GM18508 (cell line): ENCODE results near the gene SSTR3.

Experiments
- ATAC-seq: cut with Tn5 transposase; IDR thresholded peaks from one replicate; pipeline ENCODE4 v1.9.1; 2021; ENCODE audit warnings: moderate number of reproducible peaks; ENCODE audit not compliant: insufficient read depth, unreplicated experiment

Gene SSTR3

DNA sequence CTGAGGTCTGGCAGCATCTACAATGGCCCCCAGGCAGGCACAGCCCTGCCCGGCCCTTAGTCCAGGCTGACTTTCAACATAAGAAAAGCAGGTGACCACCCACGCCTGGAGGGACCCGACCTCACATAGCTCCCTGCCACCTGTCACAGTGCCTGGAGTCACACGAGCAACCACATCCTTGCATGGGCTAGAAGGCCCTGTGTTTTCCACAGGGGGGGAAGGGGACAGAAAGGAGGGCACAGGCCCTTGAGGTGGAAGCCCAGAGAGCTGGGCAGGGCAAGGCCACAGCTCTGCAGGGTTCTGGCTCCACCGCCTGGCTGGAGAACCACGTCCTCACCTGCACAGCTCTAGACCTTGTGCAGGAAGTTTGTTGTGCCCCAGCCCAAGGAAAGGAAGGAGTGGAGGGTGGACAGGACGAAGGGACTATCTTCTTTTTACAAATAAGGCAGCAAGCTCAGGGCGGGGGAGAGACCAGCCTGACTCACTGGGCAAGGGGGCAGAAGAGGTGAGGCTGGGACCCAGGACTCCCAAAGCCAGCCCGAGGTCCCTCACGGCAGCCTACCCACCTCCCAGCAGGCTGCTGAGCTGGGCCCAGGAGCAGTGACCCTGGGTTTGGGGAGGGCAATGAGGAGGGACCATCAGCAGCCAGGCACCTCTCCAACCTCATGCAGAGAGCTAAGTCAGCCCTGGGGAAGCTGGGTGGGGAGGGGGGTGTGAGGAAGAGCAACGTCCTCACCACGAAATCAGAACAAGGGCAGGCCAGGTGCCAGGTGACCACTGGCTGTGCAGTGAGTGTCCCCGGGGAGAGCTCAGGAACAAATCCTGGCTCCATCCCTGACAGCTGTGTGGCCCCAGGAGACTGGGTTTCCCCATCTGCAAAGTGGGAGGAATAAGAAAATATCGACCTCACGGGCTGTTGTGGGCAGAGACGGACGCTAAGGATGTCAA is 28.6 kb downstream of the SSTR3 start:
- no peak for ATAC-seq

DNA sequence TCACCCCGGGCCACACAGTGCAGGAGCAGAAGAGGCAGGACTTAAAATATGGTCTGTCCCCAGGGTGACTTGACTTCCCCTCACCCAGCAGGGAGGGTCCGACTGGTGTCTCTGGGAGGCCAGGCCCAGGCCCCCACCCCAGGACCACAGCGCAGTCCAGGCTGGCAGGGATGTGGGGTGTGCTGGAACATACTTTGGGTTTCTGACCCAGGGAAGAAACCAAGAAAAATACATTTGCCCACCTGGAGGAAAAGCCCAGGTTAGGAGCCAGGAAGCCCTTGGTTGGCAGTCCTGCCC is 29.4 kb downstream of the SSTR3 start:
- ATAC-seq, result no peak

DNA sequence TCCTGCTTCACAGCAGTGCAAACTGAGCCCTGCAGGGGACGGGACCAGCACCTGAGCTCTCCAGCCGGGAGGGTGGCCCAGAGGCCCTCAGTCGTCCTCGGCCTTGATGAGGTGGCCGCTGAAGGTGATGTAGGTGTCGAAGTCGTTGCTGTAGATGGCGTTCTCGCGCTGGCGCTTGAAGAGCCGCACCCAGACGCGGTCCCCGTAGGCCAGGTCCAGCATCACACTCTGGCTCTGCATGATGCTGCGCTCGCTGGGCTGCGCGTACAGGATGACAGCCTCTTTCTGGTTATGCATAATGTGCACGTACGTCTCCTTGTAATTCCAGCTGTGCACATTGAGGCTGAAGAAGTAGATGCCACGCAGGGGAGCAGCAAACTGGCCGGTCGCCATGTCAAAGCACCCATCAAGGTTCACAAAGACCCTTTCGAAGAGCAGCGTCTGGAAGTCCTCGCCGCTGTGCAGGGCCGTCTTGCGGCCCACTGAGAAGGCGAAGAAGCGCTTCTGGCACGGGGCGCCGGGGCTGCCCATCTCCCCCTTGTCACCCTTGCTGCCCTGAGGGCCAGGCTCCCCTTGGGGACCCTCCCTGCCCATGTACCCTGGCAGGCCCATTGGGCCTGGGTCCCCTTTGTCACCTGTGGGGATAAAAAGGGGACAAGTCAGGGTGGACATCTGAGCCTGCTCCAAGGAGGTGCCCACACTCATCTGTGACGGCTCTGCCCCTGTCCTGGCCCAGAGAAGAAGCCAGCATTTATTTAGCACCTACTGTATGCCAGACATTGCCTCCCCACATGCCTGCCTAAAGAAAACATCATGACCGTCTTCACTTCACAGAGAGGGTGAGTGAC is 30.0 kb downstream of the SSTR3 start:
- ATAC-seq, result no peak

DNA sequence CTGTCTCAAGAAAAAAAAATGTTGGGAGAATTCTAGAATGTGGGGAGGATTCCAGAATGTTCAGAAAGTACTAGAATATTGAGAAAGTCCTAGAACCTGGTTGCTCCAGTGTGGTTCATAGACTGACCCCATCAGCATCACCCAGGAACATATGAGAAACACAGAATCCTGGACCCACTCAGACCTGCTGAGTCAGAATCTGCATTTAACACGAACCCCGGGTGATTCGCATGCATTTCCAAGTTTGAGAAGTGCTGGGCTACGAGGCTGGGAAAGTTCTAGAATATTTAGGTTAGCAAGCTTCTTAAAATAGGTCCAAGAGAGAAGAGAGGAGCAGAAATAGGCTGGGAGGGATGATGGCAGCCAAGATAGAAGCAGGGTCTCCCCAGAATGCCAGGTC is 30.6 kb downstream of the SSTR3 start:
- ATAC-seq, result no peak

DNA sequence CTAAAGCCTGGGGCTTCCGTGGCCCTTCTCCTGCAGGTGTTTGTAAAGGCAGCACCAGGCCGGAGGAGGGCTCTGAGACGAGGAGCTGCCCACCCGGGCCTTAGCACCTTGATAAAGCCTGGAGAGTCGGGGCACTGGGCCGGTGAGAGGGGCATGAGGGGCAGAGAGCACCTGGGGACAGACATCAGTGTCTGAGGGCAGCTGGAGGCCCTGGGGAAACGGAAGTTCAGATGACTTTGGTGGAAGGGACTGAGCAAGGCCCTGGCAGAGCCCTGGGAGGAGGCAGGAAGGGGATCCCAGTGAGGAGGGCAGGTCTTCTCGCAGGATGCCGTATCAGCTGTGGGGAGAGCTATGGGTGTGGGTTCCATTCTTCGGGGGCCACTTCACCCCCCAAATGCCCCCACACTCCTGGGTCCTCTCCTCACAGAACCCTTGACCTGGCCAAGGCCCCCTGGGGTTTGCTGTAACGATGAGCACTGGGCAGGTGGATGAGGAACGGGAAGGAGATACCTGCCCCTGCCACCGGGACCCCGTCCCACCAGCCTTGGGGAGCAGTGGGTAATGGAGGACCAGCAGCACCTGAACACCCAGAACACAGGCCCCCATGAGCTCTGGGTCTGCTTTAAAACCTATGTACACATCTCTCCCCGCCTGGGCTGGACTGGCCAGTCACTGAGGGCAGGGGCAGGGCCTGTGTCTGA is 31.6 kb downstream of the SSTR3 start:
- no peak for ATAC-seq

DNA sequence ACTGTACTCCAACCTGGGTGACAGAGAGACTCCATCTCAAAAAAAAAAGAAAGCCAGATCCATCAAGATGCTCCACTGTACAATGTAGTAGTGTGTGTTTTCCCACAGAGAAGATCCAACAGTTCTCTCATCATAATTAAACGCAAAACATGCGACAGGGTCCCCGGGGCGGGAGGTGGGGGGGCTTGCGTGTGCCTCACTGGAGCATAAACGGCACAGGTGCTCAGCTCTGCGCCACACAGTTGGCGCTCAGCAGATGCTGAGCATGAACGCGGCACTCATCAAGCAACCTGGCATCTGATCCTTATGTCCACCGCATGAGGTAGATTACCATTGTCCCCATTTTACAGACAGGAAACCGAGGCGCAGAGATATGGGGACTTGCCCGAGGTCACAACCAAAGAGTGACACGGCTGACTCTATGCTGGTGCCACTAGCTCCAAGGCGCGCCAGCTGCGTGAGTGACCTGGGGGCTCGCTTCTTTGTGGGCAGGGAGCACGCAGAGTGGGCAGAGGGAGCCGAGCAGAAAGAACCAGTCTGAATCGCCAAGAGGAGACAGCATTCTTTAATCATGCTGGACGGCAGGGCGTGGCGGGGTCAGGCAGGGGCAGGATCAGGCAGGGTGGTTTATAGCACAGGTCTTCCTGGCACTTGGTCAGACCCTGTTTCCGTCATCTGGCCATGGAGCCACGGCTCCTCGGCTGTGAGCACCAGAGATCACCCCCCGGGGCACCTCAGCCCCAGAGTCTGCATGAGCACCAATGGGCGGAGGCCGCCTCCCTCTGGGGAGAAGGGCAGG is 32.5 kb downstream of the SSTR3 start:
- ATAC-seq, result no peak

DNA sequence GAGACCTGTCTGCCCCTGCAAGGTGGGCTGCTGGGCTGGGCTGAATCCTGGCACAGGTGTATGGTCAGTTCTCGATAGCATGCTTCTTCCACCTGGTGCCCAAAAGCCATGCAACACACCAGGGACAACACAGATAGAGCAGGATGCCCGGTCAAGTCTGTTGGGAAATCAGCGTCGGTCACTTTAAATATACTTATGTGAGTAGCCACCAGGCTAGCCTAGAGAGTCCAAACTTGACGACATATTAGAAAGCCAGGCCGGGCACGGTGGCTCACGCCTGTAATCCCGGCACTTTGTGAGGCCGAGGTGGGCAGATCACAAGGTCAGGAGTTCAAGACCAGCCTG is 33.2 kb downstream of the SSTR3 start:
- no peak for ATAC-seq

DNA sequence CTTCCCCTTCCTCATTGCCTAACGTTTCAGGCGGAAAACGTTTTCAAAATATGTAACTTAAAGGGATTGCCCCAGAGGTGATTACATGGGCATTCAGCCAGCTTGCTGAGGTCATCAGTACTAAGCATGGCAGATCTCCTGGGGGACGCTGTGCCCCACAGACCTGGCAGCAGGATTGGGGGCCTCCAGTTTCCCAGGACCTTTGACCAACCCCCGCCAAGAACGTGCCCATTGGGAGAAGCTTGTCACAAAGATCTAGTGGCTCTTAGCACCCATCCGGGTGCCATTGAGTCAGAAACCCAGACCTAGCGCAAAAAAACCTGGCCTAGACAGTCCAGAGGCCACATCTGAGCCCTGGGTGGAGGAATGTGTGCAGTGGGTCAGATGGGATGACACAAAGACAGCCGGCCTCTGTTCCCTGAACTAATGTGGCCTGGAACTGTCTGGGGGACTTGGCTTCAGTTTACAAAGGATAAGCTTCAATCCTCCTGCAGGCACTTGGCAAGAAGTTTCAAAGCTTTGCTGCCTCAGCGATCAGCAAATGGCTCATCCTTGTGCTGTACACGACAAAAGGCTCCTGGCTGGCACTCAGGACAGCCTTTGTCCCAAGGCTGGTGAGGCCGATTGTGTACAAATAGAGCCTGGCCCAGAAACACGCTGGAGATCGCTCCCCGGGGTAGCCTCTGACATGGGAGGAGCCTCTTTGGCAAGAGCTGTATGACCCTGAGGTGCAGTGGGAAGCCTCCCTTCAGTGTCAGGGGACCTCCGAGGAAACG is 33.7 kb downstream of the SSTR3 start:
- no peak for ATAC-seq

DNA sequence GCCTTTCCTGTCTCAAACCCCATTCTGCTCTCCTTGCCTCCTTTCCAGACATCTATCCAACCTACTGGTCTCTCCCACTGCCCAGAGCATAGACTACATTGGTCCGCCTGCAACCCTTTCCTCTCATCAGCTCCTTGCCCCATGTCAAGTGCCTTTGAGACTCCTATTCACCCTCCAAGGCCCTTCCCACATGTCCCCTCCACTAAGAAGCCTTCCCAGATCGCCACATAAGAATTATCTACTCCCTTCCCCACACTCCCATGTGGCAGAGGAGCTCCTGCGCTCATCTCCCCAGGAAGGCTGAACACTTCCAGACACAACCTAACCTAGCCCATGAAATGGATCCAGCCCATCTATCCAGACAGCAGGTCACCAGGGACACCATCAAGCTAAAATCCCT is 34.5 kb downstream of the SSTR3 start:
- no peak for ATAC-seq

DNA sequence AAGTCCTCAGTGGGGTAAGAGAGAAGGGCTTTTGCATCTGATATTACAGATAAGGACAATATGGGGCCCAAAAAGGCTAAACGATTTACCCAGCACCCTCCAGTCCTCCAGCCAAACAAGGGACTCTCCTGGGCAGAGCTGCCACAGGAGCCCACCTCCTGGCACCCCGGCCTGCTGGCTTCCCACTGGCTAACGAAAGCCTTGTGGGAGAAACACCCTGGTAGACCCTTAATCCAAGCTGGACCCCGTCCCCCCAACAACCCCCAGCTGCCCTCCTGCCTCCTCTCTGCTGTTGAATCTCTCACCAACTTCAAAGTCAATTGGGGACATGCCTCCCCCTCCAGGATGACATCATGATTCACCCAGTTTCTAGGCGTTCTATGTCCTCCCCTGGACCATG is 35.1 kb downstream of the SSTR3 start:
- ATAC-seq, result no peak

DNA sequence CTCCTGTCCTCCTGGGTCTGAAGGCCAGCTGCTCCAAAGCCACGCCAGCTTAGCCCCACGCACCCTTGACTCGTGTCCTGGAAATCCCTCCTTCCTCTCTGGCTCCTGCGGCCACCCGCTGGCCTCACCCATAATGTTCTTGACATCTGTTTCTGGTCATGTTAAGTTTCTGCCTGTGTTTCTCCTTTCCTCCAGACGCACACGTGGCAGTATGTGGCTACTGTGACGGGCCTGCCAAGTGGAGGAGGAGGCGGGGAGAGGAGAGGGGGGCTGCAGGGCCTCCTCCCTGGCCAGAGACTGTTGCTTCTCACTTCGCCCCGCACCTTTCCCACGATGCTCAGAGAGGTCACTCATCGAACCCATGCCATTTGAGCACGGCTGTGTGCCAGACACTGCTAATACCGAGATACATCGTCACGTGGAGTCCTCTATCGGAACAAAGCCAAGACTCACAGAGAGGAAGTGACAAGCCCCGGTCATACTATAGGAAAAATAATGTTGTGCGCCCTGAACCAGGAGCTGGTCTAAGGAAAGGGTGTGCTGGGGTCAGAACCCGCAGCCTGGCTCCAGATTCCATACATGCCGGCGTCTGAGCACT is 35.7 kb downstream of the SSTR3 start:
- ATAC-seq, result no peak

DNA sequence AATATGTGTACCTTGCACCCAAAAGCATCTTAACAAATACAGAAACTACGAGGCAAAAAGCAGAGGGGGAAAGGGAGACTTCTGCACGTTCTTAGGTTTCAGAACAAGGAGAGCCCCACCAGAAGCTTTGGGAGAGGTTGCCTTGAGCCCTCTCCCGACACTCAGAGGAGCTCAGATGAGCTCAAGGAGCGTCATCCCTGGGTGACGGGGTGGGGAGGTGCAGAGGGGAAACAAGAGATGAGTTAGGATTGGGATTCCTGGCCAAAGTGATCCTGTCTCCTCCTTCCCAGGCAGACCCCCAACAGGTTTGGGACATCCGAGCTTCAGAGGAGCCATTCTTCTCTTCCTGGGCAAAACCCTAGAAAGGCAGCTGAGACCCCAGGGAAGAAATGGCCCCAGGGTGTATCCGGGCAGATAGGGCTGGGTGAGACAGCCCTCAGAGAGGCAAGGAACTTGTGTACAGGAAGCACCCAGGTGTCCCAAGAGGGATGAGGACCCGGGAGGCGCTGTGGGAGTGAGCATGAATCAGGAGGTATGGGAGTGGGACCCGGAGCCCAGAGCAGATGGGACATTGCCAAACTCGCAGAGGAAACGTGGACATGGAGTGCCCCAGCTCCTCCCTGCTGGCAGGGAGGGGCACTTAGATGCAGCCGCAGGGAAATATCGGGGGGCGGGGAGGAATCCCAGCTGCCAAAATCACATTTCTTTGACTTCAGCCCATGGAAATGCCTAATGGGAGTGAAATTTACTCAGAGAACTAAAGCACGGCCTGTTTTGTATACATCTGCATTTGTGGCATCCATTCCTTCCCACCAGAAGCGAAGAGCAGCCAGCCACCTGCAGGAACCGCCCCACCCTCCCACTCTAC is 36.6 kb downstream of the SSTR3 start:
- no peak for ATAC-seq

DNA sequence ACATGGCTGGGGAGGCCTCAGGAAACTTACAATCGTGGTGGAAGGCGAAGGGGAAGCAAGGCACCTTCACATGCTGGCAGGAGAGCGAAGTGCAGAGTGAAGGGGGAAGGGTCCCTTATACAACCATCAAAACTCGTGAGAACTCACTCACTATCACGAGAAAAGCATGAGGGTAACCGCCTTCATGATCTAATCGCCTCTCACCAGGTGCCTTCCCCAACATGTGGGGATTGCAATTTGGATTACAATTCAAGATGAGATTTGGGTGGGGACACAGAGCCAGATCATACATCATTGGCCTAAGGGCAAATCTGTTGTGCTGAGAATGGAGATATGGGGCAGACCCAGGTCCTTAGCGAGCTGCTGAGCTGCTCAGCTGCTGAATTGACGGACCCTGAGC is 37.3 kb downstream of the SSTR3 start:
- ATAC-seq, result no peak

DNA sequence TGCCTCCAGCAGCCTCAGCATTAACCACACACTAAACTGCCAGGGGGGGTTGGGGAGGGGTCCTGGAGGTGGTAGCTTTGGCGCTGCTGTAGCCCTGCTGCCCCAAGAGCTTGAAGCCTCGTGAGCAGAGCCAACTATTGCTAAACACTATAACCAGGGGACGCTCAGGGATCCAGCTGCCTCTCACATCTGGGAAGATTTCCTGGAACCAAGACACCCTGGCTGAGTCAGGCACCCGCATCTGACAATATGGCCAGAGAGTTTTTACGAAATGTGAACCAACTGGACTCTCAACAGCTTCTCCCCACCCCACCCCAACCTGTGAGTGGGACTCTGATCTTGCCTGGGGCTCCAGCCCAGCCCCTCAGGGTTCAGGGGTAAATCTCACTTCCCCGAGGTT is 38.6 kb downstream of the SSTR3 start:
- ATAC-seq, result no peak

DNA sequence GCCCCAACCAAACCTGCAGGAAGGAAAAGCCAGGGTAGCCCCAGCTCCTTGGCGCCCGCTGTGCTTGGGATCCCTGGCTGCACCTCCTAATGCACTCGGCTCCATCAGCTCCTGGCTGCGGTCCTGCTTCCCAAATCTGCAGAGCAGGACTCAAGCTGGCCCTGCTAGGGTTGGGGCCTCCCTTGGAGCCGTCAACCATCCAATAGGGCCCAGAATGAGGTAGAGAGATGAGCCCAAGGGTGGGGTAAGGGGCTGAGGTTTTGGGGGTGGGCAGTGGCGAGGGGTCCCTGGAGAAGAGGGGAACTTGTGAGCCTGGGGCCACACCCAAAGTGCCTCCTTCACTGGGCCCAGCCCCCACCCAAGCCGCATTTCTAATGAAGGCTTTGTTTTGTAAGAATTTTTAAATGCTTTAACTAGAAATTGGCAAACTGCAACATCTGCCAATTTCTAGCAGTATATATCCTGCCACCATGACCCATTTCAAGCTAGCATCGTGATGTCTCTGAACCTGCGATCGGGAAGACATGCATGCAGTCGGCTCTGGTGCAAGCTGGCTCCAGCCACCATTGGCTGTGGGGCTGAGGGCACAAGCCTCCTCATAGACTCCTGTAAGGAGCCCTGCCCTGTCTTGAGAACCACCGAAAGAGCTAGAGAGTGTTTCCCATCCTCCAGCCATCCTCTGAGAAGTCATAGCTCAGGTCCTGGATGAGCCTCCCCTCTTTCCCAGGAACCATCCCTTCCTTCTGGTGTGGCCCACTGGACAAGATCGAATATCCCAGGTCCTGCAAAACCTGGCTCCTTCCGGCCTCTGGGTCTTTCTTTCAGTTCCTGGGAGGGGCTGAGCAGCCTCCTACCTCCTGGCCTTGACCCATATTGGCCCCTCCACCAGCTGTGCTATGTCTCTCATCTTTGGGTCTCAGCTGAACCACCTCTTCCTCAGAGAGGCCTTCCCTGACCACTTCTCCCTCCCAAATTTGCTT is 39.7 kb downstream of the SSTR3 start:
- no peak for ATAC-seq

DNA sequence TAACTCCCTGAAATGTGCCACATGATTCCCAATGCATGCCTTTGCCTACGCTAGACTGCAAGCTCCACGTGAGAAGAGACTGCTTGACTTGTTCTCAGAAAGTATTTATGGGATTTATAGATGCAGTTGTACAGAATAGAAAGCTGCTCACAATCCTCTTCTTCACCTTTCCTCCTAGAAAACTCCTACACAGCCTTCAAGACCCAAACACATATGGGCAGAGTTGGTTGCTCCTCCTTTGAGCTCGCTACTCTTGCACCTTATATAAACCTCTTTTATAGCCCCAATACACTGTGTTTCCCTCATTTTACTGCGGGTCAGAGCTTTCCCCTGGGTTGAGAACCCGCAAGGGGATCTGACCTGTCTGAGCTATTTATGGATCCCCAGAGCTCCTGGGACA is 40.6 kb downstream of the SSTR3 start:
- no peak for ATAC-seq
